Smooth muscle cell (in vitro differentiated cells): ENCODE measurements around the gene CFDP1. TPM values are rescaled to one million over a fixed set of nuclear protein-coding genes. Genes with fewer than 3 reads are reported as not detected.

Experiments
- DNase-seq: peaks from one replicate; lab custom pipeline; 2025; ENCODE audit not compliant: unreplicated experiment; lab: John Stamatoyannopoulos, UW
- H2AFZ ChIP-seq: fragments of 200-600 bp; sonication (generic); 2 replicates; pipeline ENCODE4 v1.6.0; 2016; ENCODE audit warnings: antibody characterized with exemption, low read depth, mild to moderate bottlenecking
- H3F3A ChIP-seq: fragments of 200-600 bp; sonication (generic); 2 replicates; pipeline ENCODE4 v1.6.0; 2017; ENCODE audit warnings: antibody characterized with exemption, low read depth
- H3K27ac ChIP-seq: fragments of 200-600 bp; sonication (generic); 2 replicates; pipeline ENCODE4 v1.5.1; 2016; ENCODE audit warnings: low read depth, mild to moderate bottlenecking
- H3K27me3 ChIP-seq: fragments of 200-600 bp; sonication (generic); 2 replicates; pipeline ENCODE4 v1.6.1; 2016; ENCODE audit warnings: low read depth, mild to moderate bottlenecking
- H3K36me3 ChIP-seq: fragments of 200-600 bp; sonication (generic); 2 replicates; pipeline ENCODE4 v1.5.1; 2016; ENCODE audit warnings: low read depth
- H3K4me1 ChIP-seq: fragments of 200-600 bp; sonication (generic); 2 replicates; pipeline ENCODE4 v1.5.1; 2016; ENCODE audit warnings: low read depth
- H3K4me2 ChIP-seq: fragments of 200-600 bp; sonication (generic); 2 replicates; pipeline ENCODE4 v1.6.0; 2016; ENCODE audit warnings: mild to moderate bottlenecking
- H3K4me3 ChIP-seq: fragments of 200-600 bp; sonication (generic); 2 replicates; pipeline ENCODE4 v1.5.1; 2016; ENCODE audit warnings: mild to moderate bottlenecking
- H3K79me2 ChIP-seq: fragments of 200-600 bp; sonication (generic); 2 replicates; pipeline ENCODE4 v1.6.0; 2016; ENCODE audit warnings: low read depth, mild to moderate bottlenecking
- H3K9ac ChIP-seq: fragments of 200-600 bp; sonication (generic); 2 replicates; pipeline ENCODE4 v1.6.0; 2016; ENCODE audit warnings: low read depth
- H3K9me3 ChIP-seq: fragments of 200-600 bp; sonication (generic); replicated peaks from 2 replicates; pipeline ENCODE4 v1.5.1; 2016; ENCODE audit warnings: low read depth
- H4K20me1 ChIP-seq: fragments of 200-600 bp; sonication (generic); 2 replicates; pipeline ENCODE4 v1.6.0; 2016; ENCODE audit warnings: low read depth
- CTCF ChIP-seq: fragments of 200-600 bp; sonication (generic); IDR thresholded peaks from 2 replicates; pipeline ENCODE4 v1.5.1; 2017; ENCODE audit warnings: borderline replicate concordance, mild to moderate bottlenecking, antibody characterized with exemption; ENCODE audit not compliant: insufficient read depth, poor library complexity, severe bottlenecking
- WGBS: methylation state at CpG from one replicate; pipeline ENCODE4 v1.1.7; 2016; ENCODE audit warnings: low lambda C conversion rate; 5-methylcytosine and 5-hydroxymethylcytosine counted together
- polyA plus RNA-seq: library from polyadenylated mRNA; unstranded; fragments of >200 nt; fragmentation: Nextera tagmentation; extraction: Ambion mirVana; gene quantifications from 2 replicates; pipeline ENCODE4 v1.2.1, GENCODE V29; 2016
- total RNA-seq: library from RNA; depleted of rRNA; stranded (reverse); fragments of >200 nt; gene quantifications from 2 replicates; pipeline ENCODE4 v1.2.3, GENCODE V29; 2014

The CFDP1 gene
- total and polyA plus RNA-seq, 2 experiments from 2014 or later: 59.0 to 91.0 TPM

DNA sequence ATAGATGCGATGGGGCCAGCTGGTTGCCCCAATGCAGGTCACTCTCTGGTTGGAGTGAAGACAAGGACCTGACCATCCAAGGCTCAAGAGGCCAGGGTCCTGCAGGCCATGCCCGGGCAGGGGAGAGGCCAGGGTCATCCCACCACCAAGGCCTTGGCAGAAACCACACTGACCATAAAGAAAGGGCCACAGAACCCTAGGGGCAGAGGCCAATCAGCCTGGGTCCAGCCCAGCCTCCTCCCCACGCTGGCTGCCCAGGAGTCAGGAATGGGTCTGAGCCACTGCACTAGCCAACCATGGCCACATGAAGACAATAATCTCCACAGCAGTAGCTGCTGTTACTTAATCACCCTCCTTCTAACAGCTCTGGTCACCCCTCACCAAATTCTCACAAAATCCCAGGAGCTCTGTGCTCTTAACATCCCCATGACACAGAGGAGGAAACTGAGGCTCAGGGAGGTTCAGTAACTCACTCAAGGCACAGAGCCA lies 171.7 kb downstream of the CFDP1 start:
- Histone ChIP-seq H2AFZ (no peak overlapping the region), H3K4me2 (peak overlapping the region; percentile 99), H4K20me1 (peaks cover 84% of the 10 kb centered on the region), H3K4me3 (no peak overlapping the region), H3F3A (peaks cover 11% of the 10 kb centered on the region), H3K9me3 (no peaks in the 10 kb centered on the region), H3K27ac (peak overlapping the region; percentile 31), H3K4me1 (peaks cover 42% of the 10 kb centered on the region), H3K36me3 (no peaks in the 10 kb centered on the region), H3K9ac (no peak overlapping the region), H3K27me3 (no peaks in the 10 kb centered on the region), H3K79me2 (peaks cover 95% of the 10 kb centered on the region)
- WGBS: 94% methylated on average over 3 of the region's 3 CpGs
- TF ChIP-seq CTCF: no peak
- no peak for DNase-seq

DNA sequence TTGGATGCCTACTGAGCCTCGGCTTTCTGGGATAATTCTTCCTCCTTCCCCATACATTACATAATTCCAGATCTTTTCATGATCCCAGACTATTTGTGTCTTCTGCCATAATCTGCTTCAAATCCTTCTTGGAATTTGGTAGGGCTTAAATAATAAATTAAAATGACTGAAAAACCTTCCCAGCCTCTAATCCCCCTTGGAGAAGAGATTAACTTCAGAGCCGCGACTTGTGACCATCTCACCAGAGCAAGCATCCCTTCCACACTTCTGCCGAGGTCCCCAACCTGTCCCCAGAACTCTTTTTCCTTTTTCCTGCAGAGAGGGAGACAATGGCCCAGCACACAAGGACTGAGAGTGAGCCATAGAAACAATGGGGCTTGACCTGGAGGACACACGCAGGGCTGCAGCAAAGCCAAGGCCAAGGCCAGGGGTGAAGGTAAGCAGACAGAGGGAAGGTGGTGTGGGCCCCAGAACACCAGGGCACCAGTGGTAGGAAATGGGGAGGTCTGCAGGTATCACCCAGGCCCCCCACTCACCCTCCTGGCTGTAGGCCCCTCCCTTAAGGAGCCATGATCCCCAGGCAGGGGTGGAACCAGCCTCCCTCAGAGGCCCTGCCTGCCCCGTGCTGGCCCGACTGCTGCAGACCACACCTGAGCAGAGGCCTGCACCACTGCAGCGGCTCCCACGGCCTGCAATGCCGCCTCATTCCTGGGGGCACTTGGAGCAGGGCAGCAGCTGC lies 172.3 kb downstream of the CFDP1 start:
- Histone ChIP-seq H3K9me3 (no peaks in the 10 kb centered on the region), H3K4me3 (no peak overlapping the region), H3K79me2 (peaks cover 99% of the 10 kb centered on the region), H3K9ac (no peak overlapping the region), H3K27me3 (no peaks in the 10 kb centered on the region), H3K36me3 (no peaks in the 10 kb centered on the region), H3K4me1 (peaks cover 43% of the 10 kb centered on the region), H3K27ac (peak overlapping the region; percentile 54), H4K20me1 (peaks cover 90% of the 10 kb centered on the region), H2AFZ (no peak overlapping the region), H3F3A (peaks cover 14% of the 10 kb centered on the region), H3K4me2 (peak overlapping the region; percentile 99)
- 62% methylated on average over 9 of the region's 10 CpGs for WGBS
- TF ChIP-seq CTCF: no peak
- DNase-seq: no peak

DNA sequence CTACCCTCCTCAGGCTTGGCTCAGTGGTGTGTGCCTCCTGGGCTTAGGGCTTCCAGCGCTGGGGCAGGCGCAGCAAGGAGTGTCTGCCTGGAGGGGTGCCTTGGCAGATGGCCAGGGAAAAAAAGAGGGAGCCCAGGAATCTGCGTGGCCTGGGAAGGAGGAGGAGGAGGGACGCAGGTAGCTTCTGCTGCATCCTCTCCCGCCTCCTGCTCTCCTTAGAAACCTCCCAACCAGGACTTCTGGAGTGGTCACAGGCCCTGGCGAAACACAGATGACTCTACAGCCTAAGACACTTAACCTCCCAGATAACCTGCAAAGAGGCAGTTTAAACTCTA lies 174.5 kb downstream of the CFDP1 start:
- DNase-seq: no peak
- peaks cover 89% of the 10 kb centered on the region for H3K79me2 ChIP-seq
- no peak overlapping the region for H3K4me2 ChIP-seq
- peak overlapping the region; percentile 95 for H3K27ac ChIP-seq
- no peak overlapping the region for H3K9ac ChIP-seq
- H3K4me3 ChIP-seq: no peak overlapping the region
- peaks cover 100% of the 10 kb centered on the region for H4K20me1 ChIP-seq
- no peak overlapping the region for H2AFZ ChIP-seq
- no peaks in the 10 kb centered on the region for H3K9me3 ChIP-seq
- no peaks in the 10 kb centered on the region for H3K27me3 ChIP-seq
- peaks cover 21% of the 10 kb centered on the region for H3F3A ChIP-seq
- WGBS: 83% methylated on average over 6 of the region's 6 CpGs
- no peak for TF ChIP-seq CTCF
- H3K4me1 ChIP-seq: peaks cover 46% of the 10 kb centered on the region
- no peaks in the 10 kb centered on the region for H3K36me3 ChIP-seq
